Endothelial cell of umbilical vein (primary cell): ENCODE data around the gene TM7SF2. TPM values are rescaled to one million over a fixed set of nuclear protein-coding genes. Genes with fewer than 3 reads are reported as not detected.

Source experiments
- BruUV-seq: library from RNA; stranded (reverse); fragments of 400-500 nt; replicated peaks from 2 replicates; lab custom pipeline; 2021; lab: Mats Ljungman, UMichigan
- CTCF ChIA-PET: fragments of 300-600, 350-600 bp; sonication (Branson Sonifier 250); formaldehyde crosslinking; loops from one replicate; lab custom pipeline; 2021; ENCODE audit warnings: antibody characterized with exemption, inconsistent platforms; lab: Charles Lee
- POLR2A ChIA-PET: fragments of 300-600, 350-600 bp; sonication (Branson Sonifier 250); formaldehyde crosslinking; loops from one replicate; lab custom pipeline; 2021; ENCODE audit warnings: antibody characterized with exemption, inconsistent platforms; lab: Charles Lee
- DNase-seq: peaks from one replicate; pipeline ENCODE4 v3.0.0-alpha.2; 2011; ENCODE audit warnings: low read depth, low spot score
- FAIRE-seq: peaks from 2 replicates; lab custom pipeline; 2011; peaks lifted over from hg19 to GRCh38; lab: Jason Lieb, UNC
- H2AFZ ChIP-seq: 2 replicates; pipeline ENCODE4 v1.6.0; 2012; ENCODE audit warnings: low read depth, low read length, control low read depth, inconsistent platforms
- H3K27ac ChIP-seq: 2 replicates; pipeline ENCODE4 v1.5.1; 2011; ENCODE audit warnings: low read depth, mild to moderate bottlenecking, control low read depth, low read length, moderate library complexity; ENCODE audit not compliant: insufficient read depth
- H3K27me3 ChIP-seq, 2 experiments: 2 replicates each; pipeline versions ENCODE4 v1.6.0 to v1.6.1; 2011; ENCODE audit warnings: low read length in 2 of 2, mixed read lengths in 1 of 2; ENCODE audit not compliant: control insufficient read depth in 2 of 2, insufficient read depth in 2 of 2
- H3K36me3 ChIP-seq, 2 experiments: 2 replicates in 1 of 2; 3 replicates in 1 of 2; pipeline ENCODE4 v1.5.1; 2011; ENCODE audit warnings: low read length in 2 of 2, mild to moderate bottlenecking in 1 of 2, moderate library complexity in 1 of 2; ENCODE audit not compliant: control insufficient read depth in 2 of 2, insufficient read depth in 2 of 2; ENCODE audit errors: extremely low read depth in 1 of 2
- H3K4me1 ChIP-seq: 3 replicates; pipeline ENCODE4 v1.5.1; 2011; ENCODE audit warnings: mild to moderate bottlenecking, low read length; ENCODE audit not compliant: control insufficient read depth, insufficient read depth; ENCODE audit errors: extremely low read depth
- H3K4me2 ChIP-seq: 2 replicates; pipeline ENCODE4 v1.6.1; 2011; ENCODE audit warnings: low read length, control low read depth, mixed read lengths; ENCODE audit not compliant: insufficient read depth
- H3K4me3 ChIP-seq, 3 experiments: fragments of 200-600 bp in 1 of 3; sonication (generic), shearing (Covaris generic) in 1 of 3; replicated peaks in 1 of 3; 2 replicates each; pipeline ENCODE4 v1.5.1; 2011 to 2016; ENCODE audit warnings: control low read depth in 3 of 3, low read length in 3 of 3, mild to moderate bottlenecking in 2 of 3, inconsistent platforms in 1 of 3, low read depth in 1 of 3, moderate library complexity in 1 of 3; ENCODE audit not compliant: insufficient read depth in 1 of 3
- H3K79me2 ChIP-seq: 2 replicates; pipeline ENCODE4 v1.6.0; 2012; ENCODE audit warnings: low read length, inconsistent platforms; ENCODE audit not compliant: control insufficient read depth, insufficient read depth
- H3K9ac ChIP-seq: replicated peaks from 2 replicates; pipeline ENCODE3; 2011; ENCODE audit warnings: low read length, control low read depth; ENCODE audit not compliant: insufficient read depth; ENCODE audit errors: extremely low read depth
- H3K9me1 ChIP-seq: replicated peaks from 3 replicates; pipeline ENCODE4 v1.6.0; 2011; ENCODE audit warnings: mild to moderate bottlenecking, low read length; ENCODE audit not compliant: control insufficient read depth, insufficient read depth; ENCODE audit errors: extremely low read depth
- H3K9me3 ChIP-seq: replicated peaks from 2 replicates; pipeline ENCODE4 v1.5.1; 2012; ENCODE audit warnings: low read length, inconsistent platforms; ENCODE audit not compliant: control insufficient read depth, insufficient read depth
- H4K20me1 ChIP-seq: replicated peaks from 2 replicates; pipeline ENCODE3; 2011; ENCODE audit warnings: mild to moderate bottlenecking, low read length; ENCODE audit not compliant: control insufficient read depth, insufficient read depth; ENCODE audit errors: extremely low read depth
- MYC ChIP-seq: IDR thresholded peaks from one replicate; pipeline ENCODE4 v1.6.1; 2011; ENCODE audit warnings: mild to moderate bottlenecking, low read depth, low read length
- POLR2A ChIP-seq: IDR thresholded peaks from 2 replicates; pipeline ENCODE4 v1.6.1; 2012; ENCODE audit warnings: low read depth, mild to moderate bottlenecking, control low read depth, low read length
- POLR2AphosphoS5 ChIP-seq: IDR thresholded peaks from 2 replicates; pipeline ENCODE4 v1.6.1; 2012; ENCODE audit warnings: low read depth, mild to moderate bottlenecking, control low read depth, low read length, moderate library complexity; ENCODE audit not compliant: insufficient read depth
- dilution Hi-C: fragments of 300-500 bp; cut with MboI; formaldehyde crosslinking; loops from one replicate; pipeline ENCODE4 v1.15.0; 2019; ENCODE audit warnings: low sequenced_read_pairs; ENCODE audit not compliant: extremely low pct_ligation_motif_present
- intact Hi-C: fragments of 100-400 bp; cut with micrococcal nuclease; formaldehyde crosslinking; loops from one replicate; pipeline ENCODE4 v1.10.0; 2022
- polyA plus RNA-seq, 4 experiments: library from polyadenylated mRNA; depleted of rRNA in 3 of 4; stranded (reverse) in 3 of 4; unstranded in 1 of 4; fragments of >200 nt; gene quantifications; 2 replicates each; pipeline versions ENCODE4 v1.2.1 to v1.2.3, GENCODE V29; 2011 to 2012; ENCODE audit warnings: missing spikeins in 1 of 4
- total RNA-seq: library from RNA; stranded (reverse); gene quantifications from 2 replicates; pipeline ENCODE4 v1.2.3, GENCODE V29; 2021
- TF ChIP-seq, protein P1 (sequence below): IDR thresholded peaks from 2 replicates; pipeline ENCODE4 v1.6.1; 2011; ENCODE audit not compliant: insufficient read depth, insufficient read length
- TF ChIP-seq, protein P2 (sequence below), 2 donors: IDR thresholded peaks; 1 replicate in 1 of 2; 2 replicates in 1 of 2; pipeline ENCODE4 v1.5.1; 2011; ENCODE audit warnings: low read length in 2 of 2, mild to moderate bottlenecking in 2 of 2, moderate library complexity in 2 of 2, control low read depth in 1 of 2, inconsistent platforms in 1 of 2, low read depth in 1 of 2; ENCODE audit not compliant: insufficient read depth in 1 of 2; ENCODE audit errors: extremely low read depth in 1 of 2

The TM7SF2 gene
- total and polyA plus RNA-seq, 2 donors (not counting 3 experiments of a cell fraction or from before 2014, with no cell fraction given): 11.6 to 47.1 TPM

DNA sequence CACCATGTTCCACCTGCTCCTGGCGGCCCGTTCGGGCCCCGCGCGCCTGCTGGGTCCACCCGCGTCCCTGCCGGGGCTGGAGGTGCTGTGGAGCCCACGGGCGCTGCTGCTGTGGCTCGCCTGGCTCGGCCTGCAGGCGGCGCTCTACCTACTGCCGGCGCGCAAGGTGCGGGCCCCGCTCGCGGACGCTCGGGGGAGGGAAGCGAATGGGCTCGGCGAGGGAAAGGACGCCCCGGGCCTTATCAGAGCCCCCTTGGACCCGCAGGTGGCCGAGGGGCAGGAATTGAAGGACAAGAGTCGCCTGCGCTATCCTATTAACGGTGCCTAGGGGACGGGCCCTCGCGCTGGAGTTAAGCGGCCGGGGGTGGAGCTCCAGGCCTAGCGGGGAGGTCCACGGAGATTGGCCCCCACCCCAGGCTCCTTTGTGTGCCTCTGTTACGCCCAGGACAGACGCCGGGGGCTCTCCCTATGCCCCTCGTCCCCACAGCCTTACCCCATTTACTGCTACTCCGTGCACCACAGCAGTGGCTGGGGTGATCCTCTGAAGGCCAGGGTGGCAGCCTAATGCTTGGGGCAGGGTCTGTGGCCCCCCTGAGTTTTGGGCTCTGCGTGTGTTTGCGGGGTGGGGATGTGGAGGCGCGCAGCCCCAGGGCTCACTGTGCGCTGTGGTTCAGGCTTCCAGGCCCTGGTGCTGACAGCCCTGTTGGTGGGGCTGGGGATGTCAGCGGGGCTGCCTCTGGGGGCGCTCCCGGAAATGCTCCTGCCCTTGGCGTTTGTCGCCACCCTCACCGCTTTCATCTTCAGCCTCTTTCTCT lies 1.1 kb downstream of the TM7SF2 start:
- Histone ChIP-seq H3K79me2 (peaks cover 6% of the 10 kb centered on the region), H3K4me3 (peak overlapping the region; percentile 33 to 51 (median 47)), H3K9me1 (no peaks in the 10 kb centered on the region), H2AFZ (peak overlapping the region; percentile 30), H3K27ac (no peak overlapping the region), H3K36me3 (peaks cover 0 to 13% of the 10 kb centered on the region in 2 experiments), H3K4me2 (peak overlapping the region; percentile 43), H3K9me3 (no peaks in the 10 kb centered on the region), H3K27me3 (no peaks in the 10 kb centered on the region), H3K9ac (peak overlapping the region; percentile 38), H4K20me1 (no peaks in the 10 kb centered on the region), H3K4me1 (peaks cover 17% of the 10 kb centered on the region)
- ChIA-PET CTCF (interaction anchor here (0.7 to 3.7 kb wide), 11 partner anchors 9 to 325 kb away, joined by 3 to 56 read pairs (median 4); partner anchors contain the start of genes CAPN1, FAU, MRPL49 and SYVN1), POLR2A (no interaction called here)
- DNase-seq (peak; percentile 60), FAIRE-seq (peak; percentile 62)
- BruUV-seq: no TSS peak
- intact Hi-C loops (loop anchor here (5.0 kb wide), 1 partner anchor 195 kb away; the partner anchor contains the start of gene ATG2A), dilution Hi-C loops (no loop called here)
- peak; percentile 67 for TF ChIP-seq POLR2A
- no peak for TF ChIP-seq MYC
- TF ChIP-seq, protein P1, sequence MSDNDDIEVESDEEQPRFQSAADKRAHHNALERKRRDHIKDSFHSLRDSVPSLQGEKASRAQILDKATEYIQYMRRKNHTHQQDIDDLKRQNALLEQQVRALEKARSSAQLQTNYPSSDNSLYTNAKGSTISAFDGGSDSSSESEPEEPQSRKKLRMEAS: no peak
- TF ChIP-seq POLR2AphosphoS5: peak; percentile 66
- TF ChIP-seq, protein P2, sequence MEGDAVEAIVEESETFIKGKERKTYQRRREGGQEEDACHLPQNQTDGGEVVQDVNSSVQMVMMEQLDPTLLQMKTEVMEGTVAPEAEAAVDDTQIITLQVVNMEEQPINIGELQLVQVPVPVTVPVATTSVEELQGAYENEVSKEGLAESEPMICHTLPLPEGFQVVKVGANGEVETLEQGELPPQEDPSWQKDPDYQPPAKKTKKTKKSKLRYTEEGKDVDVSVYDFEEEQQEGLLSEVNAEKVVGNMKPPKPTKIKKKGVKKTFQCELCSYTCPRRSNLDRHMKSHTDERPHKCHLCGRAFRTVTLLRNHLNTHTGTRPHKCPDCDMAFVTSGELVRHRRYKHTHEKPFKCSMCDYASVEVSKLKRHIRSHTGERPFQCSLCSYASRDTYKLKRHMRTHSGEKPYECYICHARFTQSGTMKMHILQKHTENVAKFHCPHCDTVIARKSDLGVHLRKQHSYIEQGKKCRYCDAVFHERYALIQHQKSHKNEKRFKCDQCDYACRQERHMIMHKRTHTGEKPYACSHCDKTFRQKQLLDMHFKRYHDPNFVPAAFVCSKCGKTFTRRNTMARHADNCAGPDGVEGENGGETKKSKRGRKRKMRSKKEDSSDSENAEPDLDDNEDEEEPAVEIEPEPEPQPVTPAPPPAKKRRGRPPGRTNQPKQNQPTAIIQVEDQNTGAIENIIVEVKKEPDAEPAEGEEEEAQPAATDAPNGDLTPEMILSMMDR (IDR thresholded peaks at IDR 0.05; ENCODE audit: extremely low read depth in 1 of 2, insufficient read depth in 1 of 2, low read depth in 1 of 2, low read length in 2 of 2): peak; percentile 91
